Right cardiac atrium (tissue), 5 donors: Measurements from ENCODE around the gene ZNF761. TPM values are rescaled to one million over a fixed set of nuclear protein-coding genes. Genes with fewer than 3 reads are reported as not detected.
A peak's percentile ranks its signal among the peaks of the same experiment; 100 is the strongest.
"Not testable (repeated sequence)": the region's sequence is repeated elsewhere in the genome, so short reads cannot be mapped to it uniquely, and the experiment has no call there.

ENCODE experiments used
- ATAC-seq, 2 donors: fragments of 200-7000 bp; cut with Tn5 transposase; one replicate each; pipeline versions ENCODE4 v1.8.0 to v1.9.1; 2020; ENCODE audit warnings: moderate library complexity in 2 of 2, mild to moderate bottlenecking in 1 of 2
- DNase-seq, 3 donors: peaks; one replicate each; pipeline ENCODE4 v3.0.0-alpha.2; 2020
- H3K27ac ChIP-seq: one replicate; pipeline ENCODE4 v1.5.1; 2013; ENCODE audit warnings: mild to moderate bottlenecking, low read length, control low read depth, moderate library complexity
- H3K27me3 ChIP-seq: one replicate; pipeline ENCODE4 v1.6.1; 2013; ENCODE audit not compliant: control insufficient read depth, insufficient read depth
- H3K4me1 ChIP-seq: one replicate; pipeline ENCODE4 v1.6.1; 2013; ENCODE audit warnings: low read length; ENCODE audit not compliant: control insufficient read depth, insufficient read depth
- H3K4me3 ChIP-seq: one replicate; pipeline ENCODE4 v1.5.1; 2013; ENCODE audit warnings: low read length, control low read depth
- H3K9me3 ChIP-seq: one replicate; pipeline ENCODE4 v1.6.1; 2013; ENCODE audit warnings: low read length; ENCODE audit not compliant: control insufficient read depth
- WGBS: extraction: QIAGEN DNeasy Blood & Tissue Kit; methylation state at CpG from one replicate; pipeline ENCODE4 v1.1.7; 2013; 5-methylcytosine and 5-hydroxymethylcytosine counted together
- intact Hi-C, 4 donors: fragments of 100-400 bp; cut with DNase I; formaldehyde crosslinking; loops; one replicate each; pipeline versions ENCODE4 v1.11.0 to v1.14.0; 2022 to 2023
- polyA plus RNA-seq: library from polyadenylated mRNA; stranded (reverse); fragments of 200-250 nt; gene quantifications from one replicate; pipeline ENCODE4 v1.2.3, GENCODE V29; 2013
- total RNA-seq, 4 donors: library from RNA; stranded (reverse); fragmentation: NEBNext Ultra II Directional; extraction: Animal tissue kit (Norgen Biotek cat#: 25700); gene quantifications; one replicate each; pipeline ENCODE4 v1.2.1, GENCODE V29; 2021
- donor health status: healthy with polysubstance abuse.
- donor health status: DM: no; HTN: yes; CAD: no.
- donor health status: DM: no; HTN: no; CAD: no.
- donor health status: DM: no; HTN: yes; CAD: no; lungs with severe emphysema.
- donor health status: DM: yes; HTN: yes; CAD: no.

Gene ZNF761
- total and polyA plus RNA-seq, 5 donors: 4.2 to 5.6 (median 4.9) TPM

DNA sequence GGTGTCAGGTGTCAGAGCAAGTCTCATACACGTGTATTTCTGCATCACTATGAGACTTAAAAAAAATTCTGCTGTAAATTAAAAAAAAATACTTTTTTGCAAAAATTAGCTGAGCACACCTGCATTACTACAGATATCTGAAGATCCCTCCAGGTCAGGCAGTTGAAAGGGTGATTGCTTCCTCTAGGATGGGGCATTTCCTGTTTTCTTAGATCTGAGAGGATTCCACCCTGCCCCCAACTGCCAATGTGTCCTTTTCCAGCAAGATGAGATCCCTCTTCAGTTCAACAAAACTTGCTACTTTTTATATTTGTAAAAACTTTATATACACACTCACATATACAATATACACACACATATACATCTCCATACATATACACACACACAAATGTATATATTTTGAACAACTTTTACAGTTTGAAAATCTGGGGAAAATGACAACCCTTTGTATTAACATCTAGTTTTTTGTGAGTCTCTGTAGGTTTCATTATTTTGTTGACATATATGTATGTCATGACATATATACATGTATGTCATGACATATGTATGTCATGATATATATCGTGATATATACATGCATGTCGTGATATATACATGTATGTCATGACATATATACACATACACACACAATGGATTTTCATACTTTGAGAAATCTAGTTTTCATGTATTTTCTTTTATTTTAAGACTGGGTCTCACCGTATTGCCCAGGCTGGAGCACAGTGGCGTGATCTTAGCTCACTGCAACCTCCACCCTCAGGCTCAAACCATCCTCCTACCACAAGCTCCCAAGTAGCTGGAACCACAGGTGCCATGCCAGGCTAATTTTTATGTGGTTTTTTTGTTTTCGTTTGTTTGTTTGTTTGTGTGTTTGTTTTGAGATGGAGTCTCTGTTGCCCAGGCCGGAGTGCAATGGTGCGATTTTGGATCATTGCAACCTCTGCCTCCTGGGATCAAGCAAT is 53.5 kb downstream of the ZNF761 start:
- no peak for DNase-seq
- H3K4me1 ChIP-seq: no peaks in the 10 kb centered on the region
- no peak for ATAC-seq
- peaks cover 5% of the 10 kb centered on the region for H3K9me3 ChIP-seq
- intact Hi-C loops: no loop called here
- 80% methylated on average over 8 of the region's 8 CpGs for WGBS
- H3K27me3 ChIP-seq: no peaks in the 10 kb centered on the region
- no peak overlapping the region for H3K27ac ChIP-seq
- no peak overlapping the region for H3K4me3 ChIP-seq

DNA sequence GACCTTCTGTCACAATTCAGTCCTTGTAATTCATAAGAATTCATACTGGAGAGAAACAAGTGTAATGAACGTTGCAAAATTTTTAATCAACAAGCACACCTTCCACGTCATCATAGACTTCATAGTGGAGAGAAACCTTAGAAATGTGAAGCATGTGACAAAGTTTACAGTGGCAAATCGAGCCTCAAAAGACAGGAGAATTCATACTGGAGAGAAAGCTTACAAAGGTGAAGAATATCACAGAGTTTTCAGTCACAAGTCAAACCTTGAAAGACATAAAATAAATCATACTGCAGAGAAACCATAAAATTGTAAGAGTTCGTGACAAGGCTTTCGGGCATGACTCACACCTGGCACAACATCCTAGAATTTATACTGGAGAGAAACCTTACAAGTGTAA is 60.4 kb downstream of the ZNF761 start:
- ATAC-seq: no peak
- WGBS: 99% methylated on average over 5 of the region's 5 CpGs

DNA sequence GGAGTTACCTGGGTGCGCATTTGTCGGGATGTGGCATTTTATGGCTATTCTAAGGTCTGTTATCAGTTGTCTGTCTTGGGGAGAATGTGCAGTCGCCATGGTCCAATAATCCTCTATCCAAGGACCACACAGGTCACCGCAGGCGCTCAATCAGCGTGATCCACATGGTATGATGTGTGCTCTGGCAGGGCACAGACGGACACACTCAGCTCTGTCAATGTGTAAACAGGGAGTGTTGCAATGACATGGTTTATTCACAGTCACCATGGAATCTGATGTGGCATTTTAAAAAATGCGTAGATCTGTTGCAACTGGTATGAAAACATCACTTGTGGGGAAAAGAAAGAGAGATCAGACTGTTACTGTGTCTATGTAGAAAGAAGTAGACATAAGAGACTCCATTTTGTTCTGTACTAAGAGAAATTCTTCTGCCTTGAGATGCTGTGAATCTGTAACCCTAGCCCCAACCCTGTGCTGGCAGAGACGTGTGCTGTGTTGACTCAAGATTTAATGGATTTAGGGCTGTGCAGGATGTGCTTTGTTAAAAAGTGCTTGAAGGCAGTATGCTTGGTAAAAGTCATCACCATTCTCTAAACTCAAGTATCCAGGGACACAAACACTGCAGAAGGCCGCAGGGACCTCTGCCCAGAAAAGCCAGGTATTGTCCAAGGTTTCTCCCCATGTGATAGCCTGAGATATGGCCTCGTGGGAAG is 65.7 kb downstream of the ZNF761 start:
- H3K27me3 ChIP-seq, H3K4me3 ChIP-seq, H3K9me3 ChIP-seq, H3K27ac ChIP-seq, DNase-seq, ATAC-seq, intact Hi-C loops, H3K4me1 ChIP-seq: not testable (repeated sequence)
- WGBS: 45% methylated on average over 11 of the region's 11 CpGs

More for the DNA sequence above, 60.4 kb downstream of the ZNF761 start:
- DNase-seq: no peak
- peaks cover 3% of the 10 kb centered on the region for H3K9me3 ChIP-seq
- intact Hi-C loops: no loop called here
- H3K27me3 ChIP-seq: no peaks in the 10 kb centered on the region
- no peak overlapping the region for H3K27ac ChIP-seq
- no peak overlapping the region for H3K4me3 ChIP-seq
- no peaks in the 10 kb centered on the region for H3K4me1 ChIP-seq

DNA sequence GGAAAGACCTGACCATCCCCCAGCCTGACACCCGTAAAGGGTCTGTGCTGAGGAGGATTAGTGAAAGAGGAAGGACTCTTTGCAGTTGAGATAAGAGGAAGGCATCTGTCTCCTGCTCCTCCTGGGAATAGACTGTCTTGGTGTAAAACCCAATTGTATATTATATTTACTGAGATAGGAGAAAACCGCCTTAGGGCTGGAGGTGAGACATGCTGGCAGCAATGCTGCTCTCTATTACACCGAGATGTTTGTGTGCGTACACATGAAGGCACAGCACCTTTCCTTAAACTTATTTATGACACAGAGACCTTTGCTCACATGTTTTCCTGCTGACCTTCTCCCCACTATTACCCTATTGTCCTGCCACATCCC is 66.2 kb downstream of the ZNF761 start:
- intact Hi-C loops: not testable (repeated sequence)

DNA sequence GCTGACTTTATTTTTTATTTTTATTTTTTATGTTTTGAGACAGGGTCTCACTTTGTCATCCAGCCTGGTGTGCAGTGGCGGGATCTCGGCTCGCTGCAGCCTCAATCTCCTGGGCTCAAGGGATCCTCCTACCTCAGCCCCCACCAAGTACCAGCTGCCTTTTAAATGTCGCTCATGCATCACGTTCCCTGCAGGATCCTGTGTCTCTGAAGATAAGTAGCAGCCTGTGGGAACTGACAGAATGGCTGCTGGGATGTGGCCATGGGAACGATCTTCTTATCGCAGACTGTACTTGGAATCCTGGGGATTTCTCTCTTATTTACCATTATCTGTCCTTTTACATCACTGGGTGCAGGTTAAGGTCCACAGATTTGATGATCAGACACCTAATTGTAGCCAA is 71.4 kb downstream of the ZNF761 start:
- ATAC-seq, H3K4me1 ChIP-seq, intact Hi-C loops, DNase-seq, H3K9me3 ChIP-seq, H3K27ac ChIP-seq, H3K4me3 ChIP-seq, H3K27me3 ChIP-seq: not testable (repeated sequence)
- 23% methylated on average over 7 of the region's 7 CpGs for WGBS

More for the DNA sequence above, 66.2 kb downstream of the ZNF761 start:
- H3K27ac ChIP-seq, H3K9me3 ChIP-seq, H3K4me1 ChIP-seq, H3K27me3 ChIP-seq, H3K4me3 ChIP-seq, DNase-seq, ATAC-seq: not testable (repeated sequence)
- 36% methylated on average over 4 of the region's 4 CpGs for WGBS

DNA sequence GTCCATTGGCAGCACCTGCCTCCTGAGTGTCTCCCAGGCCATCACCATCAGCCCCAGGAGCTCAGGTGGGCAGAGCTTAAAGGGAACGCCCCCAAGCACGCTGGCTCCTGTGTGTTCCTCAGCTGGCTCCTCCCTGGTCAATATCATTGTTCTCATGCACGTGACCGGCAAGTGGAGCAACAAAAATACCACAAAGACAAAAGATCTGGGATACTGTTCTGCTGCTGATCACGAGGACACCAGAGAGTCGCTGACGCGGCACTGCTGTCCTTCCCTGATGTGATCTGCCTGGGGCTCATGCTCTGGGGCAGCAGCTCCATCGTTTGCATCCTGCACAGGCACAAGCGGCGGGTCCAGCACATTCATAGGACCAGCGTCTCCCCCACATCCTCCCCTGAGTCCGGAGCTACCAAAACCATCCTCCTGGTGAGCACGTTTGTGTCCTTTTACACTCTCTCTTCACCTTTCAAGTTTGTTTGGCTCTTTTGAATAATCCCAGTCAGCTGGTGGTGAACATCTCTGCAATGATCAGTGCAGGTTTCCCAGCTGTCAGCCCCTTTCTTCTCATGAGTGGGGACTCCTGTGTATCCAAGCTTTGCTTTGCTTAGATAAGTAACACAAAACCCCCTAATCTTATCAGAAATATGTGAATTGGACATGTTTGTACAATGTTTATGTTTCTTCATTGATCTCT is 72.0 kb downstream of the ZNF761 start:
- H3K4me3 ChIP-seq, H3K9me3 ChIP-seq, H3K27me3 ChIP-seq, H3K4me1 ChIP-seq, intact Hi-C loops, DNase-seq, H3K27ac ChIP-seq: not testable (repeated sequence)
- ATAC-seq: peak; percentile 47 to 76
- 2% methylated on average over 6 of the region's 14 CpGs for WGBS

DNA sequence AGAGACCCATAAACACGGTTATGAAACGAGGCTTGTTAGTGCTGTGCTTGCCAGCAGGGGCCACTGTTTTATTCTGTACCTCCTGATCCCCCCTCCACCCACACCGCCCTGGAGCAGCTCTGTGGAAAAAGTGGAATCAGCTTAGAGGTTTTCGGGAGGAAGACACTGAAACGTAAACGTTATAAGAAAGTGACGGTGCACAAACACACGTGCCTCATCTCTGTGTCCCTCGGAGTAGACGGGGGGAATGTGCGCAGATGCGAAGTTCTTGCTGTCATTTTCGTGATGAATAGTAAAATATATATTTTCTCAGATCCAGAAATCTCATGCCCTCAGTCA is 72.5 kb downstream of the ZNF761 start:
- intact Hi-C loops, H3K27me3 ChIP-seq, H3K4me1 ChIP-seq, DNase-seq, H3K27ac ChIP-seq, H3K9me3 ChIP-seq: not testable (repeated sequence)
- peak overlapping the region; percentile 16 for H3K4me3 ChIP-seq
- 14% methylated on average over 13 of the region's 13 CpGs for WGBS
- peak; percentile 47 to 79 for ATAC-seq

DNA sequence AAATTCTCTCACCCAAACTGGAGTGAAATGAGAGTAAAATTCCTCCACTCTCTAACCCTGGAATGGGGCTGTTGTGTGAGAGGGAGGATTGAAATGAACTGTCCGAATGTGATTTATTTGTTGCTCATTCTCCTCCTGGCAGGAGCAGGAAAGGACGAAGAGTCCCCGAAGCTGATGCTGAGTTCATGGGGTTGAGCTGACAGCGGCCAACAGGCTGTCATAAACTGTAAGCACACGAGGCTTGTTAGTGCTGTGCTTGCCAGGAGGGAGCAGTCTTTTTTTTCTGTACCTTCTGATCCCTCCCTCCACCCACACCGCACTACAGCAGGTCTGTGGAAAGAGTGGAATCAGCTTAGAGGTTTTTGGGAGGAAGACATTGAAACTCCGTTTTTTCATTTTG is 73.1 kb downstream of the ZNF761 start:
- intact Hi-C loops: no loop called here
- 33% methylated on average over 7 of the region's 7 CpGs for WGBS
- H3K4me3 ChIP-seq: no peak overlapping the region
- ATAC-seq (peak in 1 of 2 donors; percentile 33), DNase-seq (no peak)
- peak overlapping the region; percentile 52 for H3K27ac ChIP-seq
- H3K9me3 ChIP-seq: no peaks in the 10 kb centered on the region
- H3K4me1 ChIP-seq: peaks cover 4% of the 10 kb centered on the region
- no peaks in the 10 kb centered on the region for H3K27me3 ChIP-seq

DNA sequence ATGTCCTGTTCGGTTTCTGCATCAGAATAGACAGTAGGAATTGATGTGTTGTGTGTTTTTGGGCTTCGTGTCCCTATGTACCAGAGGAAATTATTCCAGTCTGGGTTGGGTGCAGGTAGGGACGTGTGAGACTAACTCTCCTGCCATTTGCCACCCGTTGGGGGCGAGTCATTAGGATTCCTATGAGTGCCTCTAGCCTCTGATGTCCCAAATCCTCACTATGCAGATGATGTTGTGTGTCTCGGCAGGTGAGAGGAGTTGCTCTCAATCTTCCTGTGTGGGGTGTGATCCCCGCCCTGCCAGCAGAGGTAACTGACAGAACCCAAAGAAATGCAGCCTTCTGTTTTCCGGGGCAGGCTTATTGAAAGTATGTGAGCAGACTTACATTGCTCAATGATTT is 74.9 kb downstream of the ZNF761 start:
- Histone ChIP-seq H3K9me3 (no peaks in the 10 kb centered on the region), H3K27ac (no peak overlapping the region), H3K4me1 (peaks cover 4% of the 10 kb centered on the region), H3K27me3 (no peaks in the 10 kb centered on the region), H3K4me3 (no peak overlapping the region)
- ATAC-seq (no peak), DNase-seq (no peak)
- 68% methylated on average over 8 of the region's 8 CpGs for WGBS
- intact Hi-C loops: no loop called here
